Activated CD4-positive, alpha-beta T cell treated with anti-CD3 and anti-CD28 coated beads, Interleukin-2, amount 50 U/mL, for 1 hour (primary cell): ENCODE data around the gene RNFT2.

Experiments
- DNase-seq: peaks from one replicate; pipeline ENCODE4 v3.0.0-alpha.2; 2020

The RNFT2 gene

DNA sequence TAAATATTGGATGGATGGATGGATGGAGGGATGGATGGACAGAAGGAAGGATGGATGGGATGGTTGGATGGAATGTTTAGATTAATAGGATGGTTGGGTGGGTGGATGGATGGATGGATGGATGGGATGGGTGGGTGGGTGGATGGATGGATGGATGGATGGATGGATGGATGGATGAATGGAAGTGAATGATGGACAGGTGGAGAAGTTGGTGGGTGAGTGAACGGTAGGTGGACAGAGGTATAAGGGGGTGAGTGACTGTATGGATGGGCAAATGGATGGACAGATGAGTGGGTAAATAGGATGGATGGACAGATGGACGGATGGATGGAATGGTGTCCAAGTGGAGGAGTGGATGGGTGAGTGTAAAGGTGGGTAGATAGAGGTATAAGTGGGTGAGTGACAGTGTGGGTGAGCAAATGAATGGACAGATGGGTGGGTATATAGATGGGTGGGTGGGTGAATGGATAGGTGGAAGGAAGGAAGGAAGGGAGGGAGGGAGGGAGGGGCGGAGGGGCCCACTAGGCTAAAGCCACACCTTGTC lies 101.2 kb downstream of the RNFT2 start:
- DNase-seq: no peak

DNA sequence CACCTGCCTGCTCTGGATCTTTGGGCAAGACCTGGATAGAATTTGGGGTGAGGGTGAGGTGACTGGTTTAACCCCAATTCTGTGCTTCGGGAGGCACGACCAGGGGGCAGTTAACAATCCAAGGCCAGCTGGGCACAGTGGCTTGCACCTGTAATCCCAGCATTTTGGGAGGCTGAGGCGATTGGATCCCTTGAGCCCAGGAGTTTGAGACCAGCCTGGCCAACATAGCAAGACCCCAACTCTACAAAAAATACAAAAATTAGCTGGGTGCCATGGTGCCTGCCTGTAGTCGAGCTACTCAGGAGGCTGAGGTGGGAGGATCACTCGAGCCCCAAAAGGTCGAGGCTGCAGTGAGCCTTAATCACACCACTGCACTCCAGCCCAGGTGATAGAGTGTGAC lies 105.0 kb downstream of the RNFT2 start:
- no peak for DNase-seq

DNA sequence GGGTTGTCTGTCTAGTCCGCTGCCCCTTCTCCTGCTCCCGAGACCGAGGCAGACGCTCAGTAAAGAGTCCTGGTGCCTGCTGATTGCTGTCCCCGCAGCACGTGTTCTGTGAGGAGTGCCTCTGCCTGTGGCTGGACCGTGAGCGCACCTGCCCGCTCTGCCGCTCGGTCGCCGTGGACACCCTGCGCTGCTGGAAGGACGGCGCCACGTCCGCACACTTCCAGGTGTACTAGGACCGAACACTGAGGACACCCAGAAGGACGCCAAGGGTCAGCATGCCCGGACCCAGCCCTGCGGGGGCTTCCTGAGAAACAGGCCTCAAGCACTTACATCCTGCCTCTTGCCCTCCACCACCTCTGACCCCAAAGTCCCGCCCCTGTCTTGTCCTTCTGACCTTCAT lies 111.1 kb downstream of the RNFT2 start:
- no peak for DNase-seq

DNA sequence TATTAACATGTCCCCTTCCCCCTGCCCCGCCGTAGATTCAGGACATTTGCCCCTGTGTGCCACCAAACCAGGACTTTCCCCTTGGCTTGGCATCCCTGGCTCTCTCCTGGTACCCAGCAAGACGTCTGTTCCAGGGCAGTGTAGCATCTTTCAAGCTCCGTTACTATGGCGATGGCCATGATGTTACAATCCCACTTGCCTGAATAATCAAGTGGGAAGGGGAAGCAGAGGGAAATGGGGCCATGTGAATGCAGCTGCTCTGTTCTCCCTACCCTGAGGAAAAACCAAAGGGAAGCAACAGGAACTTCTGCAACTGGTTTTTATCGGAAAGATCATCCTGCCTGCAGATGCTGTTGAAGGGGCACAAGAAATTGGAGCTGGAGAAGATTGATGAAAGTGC lies 114.2 kb downstream of the RNFT2 start:
- no peak for DNase-seq

DNA sequence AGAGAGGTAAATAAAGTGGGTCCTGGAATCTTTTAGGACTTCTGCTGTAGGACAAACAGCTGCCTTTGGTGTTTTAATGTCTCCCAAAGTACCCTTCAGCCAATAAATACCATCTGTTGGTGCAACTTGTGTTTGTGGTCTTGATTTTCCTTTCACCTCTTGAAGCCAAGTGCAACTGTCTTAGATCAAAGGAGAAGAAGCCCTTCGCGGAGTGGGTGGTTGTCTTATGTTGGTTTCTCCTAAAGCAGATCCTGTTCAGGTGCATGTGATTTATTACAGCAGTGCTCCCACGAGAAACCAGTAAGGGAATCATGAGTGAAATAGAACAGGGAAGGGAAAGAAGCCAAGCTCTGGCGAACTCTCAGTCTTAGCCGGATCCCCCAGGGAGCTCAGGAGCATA lies 115.4 kb downstream of the RNFT2 start:
- no peak for DNase-seq

DNA sequence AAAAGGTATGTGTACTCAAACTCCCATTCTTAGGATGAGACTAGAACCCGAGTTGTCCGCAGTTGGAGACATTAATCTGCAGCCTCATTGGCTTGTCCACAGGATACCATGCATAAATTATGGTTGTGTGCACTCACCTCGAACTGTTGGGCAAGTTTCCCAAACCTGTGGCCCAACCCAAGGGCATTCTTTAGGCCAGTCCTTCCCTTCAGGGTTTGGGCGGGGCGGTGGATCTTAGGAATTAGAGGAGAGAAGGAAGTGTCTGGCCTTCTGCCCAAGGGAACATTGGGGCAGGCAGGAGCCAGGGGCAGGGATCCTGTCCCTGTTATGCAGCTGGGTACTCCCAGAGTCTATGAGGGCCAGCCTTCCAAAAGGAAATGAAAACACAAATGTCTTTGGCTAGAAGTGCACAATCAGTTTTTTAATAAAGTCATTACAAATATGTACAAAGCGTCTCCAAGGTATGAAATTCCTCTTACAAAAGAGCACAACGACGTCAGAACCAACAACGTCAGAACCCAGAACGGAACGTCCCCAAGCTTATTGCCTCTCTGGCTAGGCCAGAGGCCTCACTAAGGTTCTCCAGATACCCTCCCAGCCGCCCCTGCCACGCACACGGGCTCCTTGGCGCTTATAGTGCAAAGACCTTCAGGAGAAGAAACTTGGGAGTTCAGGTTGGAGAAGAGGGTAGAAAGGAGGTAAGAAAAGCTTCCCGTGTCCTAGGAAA lies 117.8 kb downstream of the RNFT2 start:
- DNase-seq: no peak

DNA sequence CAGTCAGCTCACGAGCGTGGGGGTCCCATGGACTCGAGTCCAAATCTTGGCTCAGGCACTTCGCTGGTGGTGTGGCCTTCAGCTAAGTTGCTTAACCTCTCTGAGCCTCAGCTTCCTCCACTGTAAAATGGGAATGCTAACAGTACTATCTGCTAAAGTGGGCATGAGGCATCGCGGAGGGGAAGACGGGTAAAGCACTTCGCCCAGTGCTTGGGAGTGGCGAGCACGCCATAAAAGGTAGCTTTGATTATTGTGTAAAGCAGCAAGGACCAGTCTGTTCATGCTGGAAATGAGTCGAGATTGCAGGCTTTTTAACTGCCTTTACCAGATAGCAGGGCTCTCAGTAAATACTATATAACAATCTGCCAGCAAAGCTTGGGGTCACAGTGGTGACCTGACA lies 118.6 kb downstream of the RNFT2 start:
- DNase-seq: no peak

DNA sequence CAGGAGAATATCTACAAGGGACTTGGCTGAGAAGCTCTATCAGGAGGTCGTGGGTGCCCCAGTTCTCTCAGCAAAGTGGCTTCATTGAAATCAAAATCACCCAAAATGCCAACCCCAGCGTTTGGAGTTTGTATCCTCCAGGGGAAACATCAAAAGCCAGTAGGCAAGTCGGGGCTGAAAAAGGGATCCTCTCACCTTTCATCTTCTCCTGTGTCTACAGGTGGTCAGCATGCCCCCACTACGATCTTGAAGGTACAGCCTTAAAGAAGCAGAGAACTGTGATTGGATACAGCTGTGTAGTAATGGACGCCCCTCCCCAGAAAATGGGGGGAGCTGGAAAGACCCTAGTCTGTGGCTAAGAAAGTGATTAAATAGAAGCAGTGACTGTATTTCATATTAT lies 121.0 kb downstream of the RNFT2 start:
- no peak for DNase-seq

DNA sequence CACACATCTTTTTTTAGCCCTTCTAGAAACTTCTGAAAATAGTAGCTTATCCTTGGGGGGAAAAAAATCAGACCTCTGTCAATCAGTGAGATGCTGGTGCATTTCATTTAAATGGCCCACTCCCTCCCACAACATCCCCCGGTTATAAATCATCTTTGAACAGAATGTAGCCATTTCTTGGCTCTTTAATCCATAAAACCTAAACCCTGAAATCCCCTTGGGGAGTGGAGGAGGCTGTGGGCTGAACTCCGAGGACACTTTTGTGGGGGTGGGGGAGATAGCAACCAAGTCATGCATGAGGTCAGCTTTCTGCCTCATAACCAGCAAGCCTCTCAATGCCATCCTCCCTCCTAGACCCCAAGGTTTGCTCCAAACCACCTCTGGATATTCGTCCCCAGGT lies 122.1 kb downstream of the RNFT2 start:
- DNase-seq: no peak

DNA sequence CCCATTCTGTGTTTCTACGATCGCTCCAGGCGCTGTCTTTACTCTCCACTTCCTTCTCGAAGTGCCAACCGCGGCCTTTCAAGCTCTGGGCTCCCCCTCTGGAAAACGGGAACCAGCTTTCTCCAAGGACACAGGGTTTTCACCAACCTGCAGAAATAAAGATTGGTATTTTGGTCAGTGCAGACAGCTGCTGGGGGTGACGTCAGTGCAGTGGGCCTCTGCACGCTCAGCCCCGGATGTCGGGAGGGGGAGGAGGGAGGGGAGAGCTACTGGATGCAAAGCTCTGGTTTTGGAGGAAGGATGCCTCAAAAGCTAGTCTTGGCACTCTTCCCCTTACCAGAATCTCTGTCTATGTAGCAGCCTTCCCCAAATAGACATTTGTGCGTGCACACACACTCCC lies 123.2 kb downstream of the RNFT2 start:
- peak; percentile 13 for DNase-seq

DNA sequence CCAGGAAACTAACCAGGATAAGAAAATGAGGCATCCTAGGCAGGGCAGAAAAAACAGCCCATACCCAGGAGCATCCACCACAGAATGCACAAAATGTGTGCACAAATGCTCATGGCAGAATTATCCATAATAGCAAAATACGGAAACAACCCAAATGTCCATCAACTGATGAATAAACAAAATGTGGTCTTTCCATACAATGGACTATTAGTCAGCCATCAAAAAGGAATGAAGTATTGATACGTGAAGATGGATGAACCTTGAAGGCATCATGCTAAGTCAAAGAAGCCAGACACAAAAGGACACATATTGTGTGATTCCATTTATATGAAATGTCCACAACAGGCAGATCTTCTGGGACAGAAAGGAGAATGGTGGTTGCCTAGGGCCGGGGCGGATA lies 124.1 kb downstream of the RNFT2 start:
- DNase-seq: no peak

DNA sequence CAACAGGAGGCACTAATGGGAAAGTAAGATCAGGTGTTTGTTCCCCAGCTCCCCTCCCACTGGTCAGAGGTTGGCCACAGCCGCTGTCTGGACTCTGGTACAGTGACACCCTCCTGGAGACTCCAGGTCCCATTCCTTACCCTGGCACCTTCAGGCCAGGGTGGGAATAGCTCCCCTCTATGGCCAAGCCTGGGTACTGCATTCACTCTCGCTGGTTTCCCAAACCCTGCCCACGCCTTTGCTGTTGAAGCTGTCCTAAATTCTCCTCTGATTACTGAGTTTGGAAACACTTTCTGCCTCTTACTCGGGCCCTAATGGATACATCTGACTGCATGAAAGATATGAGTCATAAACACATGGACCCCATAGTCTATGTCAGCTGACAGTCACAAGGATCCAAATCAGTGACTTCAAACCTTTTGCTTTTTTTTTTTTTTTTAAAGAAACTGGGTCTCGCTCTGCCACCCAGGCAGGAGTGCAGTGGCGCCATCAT lies 125.2 kb downstream of the RNFT2 start:
- no peak for DNase-seq

DNA sequence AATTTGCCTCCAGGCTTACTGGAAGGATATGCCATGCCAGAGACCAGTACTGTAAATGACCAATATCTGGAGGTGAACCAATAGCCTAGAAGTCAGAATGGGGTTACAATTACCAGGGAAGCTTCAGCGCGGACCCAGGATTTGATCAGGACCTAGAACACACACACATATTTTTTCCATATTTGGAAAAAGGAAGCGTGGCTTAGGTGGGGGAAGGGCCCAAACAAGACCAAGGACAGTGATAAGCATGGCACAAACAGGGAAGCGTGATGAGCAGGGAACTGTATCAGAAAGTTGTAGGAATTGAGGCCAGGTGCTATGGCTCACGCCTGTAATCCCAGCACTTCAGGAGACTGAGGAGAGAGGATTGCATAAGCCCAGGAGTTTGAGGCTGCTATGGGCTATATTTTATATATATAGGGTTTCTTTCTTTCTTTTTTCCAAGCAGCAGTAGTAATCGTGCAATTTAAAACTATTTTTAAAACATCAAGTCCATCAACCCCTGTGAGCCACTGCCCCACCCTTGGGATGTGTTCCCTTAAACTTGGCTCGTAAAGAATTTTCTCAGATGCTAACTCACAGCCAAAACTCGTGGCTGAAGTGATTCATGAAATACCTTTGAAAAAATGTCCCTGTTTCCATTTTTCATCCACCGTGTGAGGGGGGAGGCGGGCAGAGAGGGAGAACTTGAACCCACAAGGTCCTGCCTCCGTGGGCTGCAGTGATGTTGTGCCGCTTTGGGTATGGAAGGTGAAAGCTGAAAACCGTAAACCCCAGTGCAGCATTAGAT lies 126.5 kb downstream of the RNFT2 start:
- no peak for DNase-seq

DNA sequence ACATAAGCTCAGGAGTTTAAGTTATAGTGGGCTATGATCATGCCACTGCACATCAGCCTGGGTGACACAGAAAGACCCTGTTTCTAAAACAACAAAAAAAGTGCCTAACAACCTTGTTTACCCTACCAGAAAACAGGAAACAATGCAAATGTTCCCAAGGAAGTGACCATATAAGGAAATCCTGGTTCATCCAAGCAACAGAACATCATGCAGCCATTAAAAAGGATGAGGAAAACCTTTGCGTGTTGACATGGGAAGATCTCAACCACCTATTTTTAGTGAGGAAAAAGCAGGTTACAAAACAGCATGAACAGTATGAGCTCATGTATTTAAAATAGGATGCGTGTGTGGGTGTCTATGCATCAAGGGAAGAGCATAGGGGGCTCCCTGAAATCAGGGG lies 129.4 kb downstream of the RNFT2 start:
- no peak for DNase-seq

DNA sequence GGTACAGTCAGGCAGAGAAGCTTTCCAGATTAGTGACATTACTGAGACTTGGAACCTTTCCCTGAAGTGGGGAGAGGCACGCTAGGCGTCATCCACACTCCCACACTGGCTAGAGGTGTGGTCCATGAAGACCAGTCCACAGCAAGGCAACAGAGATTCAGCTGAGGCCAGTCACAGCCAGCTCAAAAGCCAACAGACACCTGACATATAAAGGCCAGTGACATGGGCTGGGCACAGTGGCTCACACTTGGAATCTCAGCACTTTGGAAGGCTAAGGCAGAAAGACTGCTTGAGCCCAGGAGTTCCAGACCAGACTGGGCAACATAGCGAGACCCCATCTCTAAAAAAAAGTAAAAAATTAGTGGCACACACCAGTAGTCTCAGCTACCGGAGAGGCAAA lies 132.2 kb downstream of the RNFT2 start:
- DNase-seq: no peak

DNA sequence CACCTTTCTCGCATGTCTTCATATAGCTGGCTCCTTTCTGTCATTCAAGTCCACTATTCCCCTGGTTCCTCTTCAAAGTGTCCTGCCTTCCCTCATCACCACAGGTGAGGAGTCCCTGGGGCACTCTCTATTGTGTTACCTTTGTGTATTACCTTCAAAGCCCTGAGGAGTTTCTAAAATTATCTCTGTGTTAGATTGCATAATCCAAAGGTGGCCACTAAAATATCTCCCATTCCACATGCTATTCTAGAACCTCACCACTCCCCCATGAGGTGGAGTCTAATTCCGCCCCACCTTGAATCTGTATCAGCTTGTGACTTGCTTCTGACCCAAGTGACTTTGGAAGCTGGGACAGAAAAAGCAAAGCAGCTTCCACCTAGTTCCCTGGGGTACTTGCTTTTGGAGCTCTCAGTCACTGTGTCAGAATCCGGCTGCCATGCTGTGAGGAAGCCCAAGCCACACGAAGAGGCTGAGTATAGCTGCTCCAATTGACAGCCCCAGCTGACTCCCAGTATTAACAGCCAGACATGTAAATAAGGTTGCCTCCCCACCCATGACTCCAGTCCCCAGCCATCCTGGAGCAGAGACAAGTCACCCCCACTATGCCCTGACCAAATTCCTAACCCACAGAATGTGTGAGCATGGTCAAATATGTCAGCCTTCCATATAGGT lies 136.3 kb downstream of the RNFT2 start:
- DNase-seq: no peak

DNA sequence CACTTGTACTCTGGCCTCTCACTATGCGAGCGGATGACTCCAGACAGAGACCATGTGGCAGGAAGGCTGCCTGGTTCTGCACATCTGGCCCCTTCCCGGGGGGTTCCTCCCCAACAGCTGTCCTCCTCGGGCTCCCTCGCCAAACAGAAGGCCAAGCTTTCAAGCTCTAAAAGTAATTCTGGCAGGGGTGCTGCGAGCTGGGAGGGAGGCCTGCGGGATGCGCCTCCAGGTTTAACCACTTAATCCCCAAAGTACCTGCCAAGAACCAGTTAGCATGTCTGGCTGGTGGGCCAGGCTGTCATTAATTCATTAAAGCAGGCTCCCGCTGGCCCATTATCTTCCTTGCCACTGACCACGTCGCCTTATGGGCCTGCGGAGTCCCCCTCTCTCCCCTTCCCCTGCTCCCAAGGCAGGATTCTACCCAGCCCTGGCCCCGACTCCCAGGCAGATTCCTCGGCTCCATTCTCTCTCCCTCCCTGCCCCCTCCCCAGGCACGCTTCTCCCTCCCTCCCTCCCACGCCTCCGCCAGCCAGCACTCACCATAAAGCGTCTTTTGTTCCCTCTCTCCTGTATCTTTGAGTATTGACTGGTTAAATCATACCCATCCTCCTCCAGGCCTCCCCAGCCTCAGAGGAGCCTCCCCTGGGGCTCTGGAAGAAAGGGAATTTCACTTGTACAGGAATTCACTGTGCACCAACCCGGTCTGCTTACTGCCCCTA lies 138.2 kb downstream of the RNFT2 start:
- no peak for DNase-seq

DNA sequence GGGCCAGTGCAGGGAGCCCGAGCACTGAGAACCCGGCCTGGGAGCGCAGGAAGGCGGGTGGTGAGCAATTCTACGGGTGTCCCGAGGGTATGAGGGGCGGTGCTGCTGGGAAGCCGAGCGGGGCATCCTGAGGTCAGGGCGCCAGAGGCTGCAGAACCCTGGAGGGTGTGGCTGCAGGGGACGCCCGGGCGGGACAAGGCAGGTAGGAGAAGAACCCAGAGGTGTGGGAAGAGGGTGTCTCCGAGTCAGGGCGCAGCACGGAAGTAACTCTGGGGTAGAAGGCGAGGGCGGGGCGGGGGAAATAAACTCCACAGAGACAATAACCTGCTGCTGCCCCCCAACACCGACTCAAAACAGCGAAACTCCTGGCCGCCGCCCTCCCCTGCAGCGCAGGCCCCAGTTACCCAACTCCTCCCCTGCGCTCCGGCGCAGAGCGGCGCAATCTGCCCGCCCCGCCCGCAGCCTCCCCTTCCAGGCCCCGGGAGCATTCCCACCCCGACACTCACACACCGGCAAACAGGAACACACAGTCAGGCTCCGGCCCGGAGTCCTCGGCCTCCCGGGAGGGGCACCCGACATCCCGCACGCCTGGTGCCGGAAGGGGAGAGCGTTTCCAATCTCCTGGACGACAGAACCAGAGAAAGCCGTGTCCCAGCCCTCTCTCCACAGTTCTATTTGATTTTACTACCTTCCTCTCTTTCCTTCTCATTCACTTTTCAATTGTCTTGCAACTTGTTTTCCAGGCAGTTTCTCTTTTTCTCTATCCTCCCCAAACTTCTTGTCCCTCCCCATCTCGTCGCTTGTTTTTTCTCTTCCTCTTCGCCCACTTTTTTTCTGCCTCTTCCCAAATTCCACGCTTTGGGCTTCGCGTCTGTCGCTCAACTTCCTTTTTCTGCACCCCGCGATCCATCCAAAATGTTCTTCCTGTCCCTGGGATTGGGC lies 140.7 kb downstream of the RNFT2 start:
- no peak for DNase-seq

DNA sequence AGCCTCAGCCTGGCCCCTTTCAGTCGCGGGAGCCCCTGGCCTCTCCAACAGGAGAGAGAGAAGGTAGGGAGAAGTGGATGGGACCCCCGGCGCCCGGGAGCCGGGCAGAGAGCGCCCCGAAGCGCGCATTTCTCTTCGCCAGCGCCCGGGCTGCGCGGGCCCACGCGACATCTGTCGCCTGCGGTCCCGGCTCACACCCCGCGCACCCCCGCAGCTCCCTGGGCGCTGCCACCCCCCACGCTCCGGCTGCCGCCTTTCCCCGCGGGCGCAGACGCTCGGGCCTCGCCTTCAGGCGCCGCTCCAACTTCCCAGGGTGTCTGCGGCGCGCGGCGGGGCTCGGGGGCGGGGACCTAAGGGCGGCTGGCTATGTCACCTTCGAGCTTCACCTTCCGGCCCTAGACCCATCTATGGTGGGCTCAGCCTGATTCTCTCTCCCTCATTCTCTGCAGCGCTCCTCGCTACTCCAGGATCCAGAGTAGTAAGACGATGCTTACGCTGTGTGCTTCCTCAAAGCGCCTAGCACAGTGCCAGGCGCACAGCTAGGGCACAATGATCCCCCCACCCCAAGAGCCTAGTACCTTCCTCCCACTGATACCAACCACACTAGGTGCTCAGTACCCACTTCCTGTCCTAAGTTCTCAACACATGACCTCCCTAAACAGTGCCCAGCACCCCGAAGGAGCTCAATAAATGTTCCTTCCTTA lies 141.5 kb downstream of the RNFT2 start:
- no peak for DNase-seq

DNA sequence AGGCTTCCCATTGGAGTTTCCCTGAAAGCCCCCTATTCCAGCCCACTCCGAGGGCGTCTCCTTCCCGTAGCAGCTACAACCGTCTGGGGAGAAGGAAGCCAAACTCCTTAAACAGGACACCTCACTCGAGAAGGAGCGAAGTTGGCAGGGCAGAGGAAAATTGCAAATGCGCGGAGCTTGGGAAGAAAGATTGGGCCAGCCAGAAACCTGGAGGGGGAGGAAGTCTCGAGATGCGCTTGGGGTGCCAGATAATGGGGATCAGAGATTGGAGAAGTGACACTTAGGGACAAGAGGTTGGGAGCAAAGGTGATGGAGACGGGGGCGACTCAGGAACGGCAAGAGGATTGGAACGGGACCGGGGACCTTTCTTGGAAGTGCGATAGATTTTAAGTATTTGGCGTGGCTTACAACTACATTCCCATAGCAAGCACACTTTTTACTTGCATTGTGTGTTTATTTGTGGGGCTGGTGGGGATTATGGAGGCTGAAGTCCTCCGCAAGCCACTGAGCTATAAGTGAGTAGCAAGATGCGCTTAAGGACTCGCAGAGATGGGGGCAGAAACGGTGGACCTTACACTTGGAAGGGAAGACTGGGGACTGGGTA lies 142.2 kb downstream of the RNFT2 start:
- no peak for DNase-seq
